HG02623 (cell line): ENCODE measurements around the gene RPH3AL.
"Not testable (repeated sequence)": the region's sequence is repeated elsewhere in the genome, so short reads cannot be mapped to it uniquely, and the experiment has no call there.

Experiments
- ATAC-seq: cut with Tn5 transposase; IDR thresholded peaks from one replicate; pipeline ENCODE4 v1.9.1; 2021; ENCODE audit warnings: moderate library complexity; ENCODE audit not compliant: unreplicated experiment

RPH3AL gene

GRCh38 chr17:206484-206883 is 146.1 kb downstream of the RPH3AL start:
- ATAC-seq: not testable (repeated sequence)

GRCh38 chr17:205817-206216 is 146.8 kb downstream of the RPH3AL start:
- ATAC-seq: no peak

GRCh38 chr17:205148-205669 is 147.4 kb downstream of the RPH3AL start:
- no peak for ATAC-seq

- ATAC-seq: no peak
Observed at GRCh38 chr17:204427-205147, 148.0 kb downstream of the RPH3AL start.

- ATAC-seq: no peak
Observed at GRCh38 chr17:202501-202951, 150.1 kb downstream of the RPH3AL start.

GRCh38 chr17:201736-202135 is 150.9 kb downstream of the RPH3AL start:
- not testable (repeated sequence) for ATAC-seq

- not testable (repeated sequence) for ATAC-seq
Observed at GRCh38 chr17:201257-201656, 151.3 kb downstream of the RPH3AL start.

GRCh38 chr17:200586-200985 is 152.0 kb downstream of the RPH3AL start:
- ATAC-seq: no peak

GRCh38 chr17:199806-200545 is 152.6 kb downstream of the RPH3AL start:
- ATAC-seq: no peak

- no peak for ATAC-seq
Observed at GRCh38 chr17:199191-199604, 153.4 kb downstream of the RPH3AL start.

GRCh38 chr17:198225-198624 is 154.4 kb downstream of the RPH3AL start:
- ATAC-seq: not testable (repeated sequence)

GRCh38 chr17:197352-197751 is 155.3 kb downstream of the RPH3AL start:
- no peak for ATAC-seq

GRCh38 chr17:194828-195602 is 157.6 kb downstream of the RPH3AL start:
- no peak for ATAC-seq

GRCh38 chr17:193841-194806 is 158.5 kb downstream of the RPH3AL start:
- no peak for ATAC-seq

- ATAC-seq: no peak
Observed at GRCh38 chr17:193426-193810, 159.2 kb downstream of the RPH3AL start.

GRCh38 chr17:192666-193425 is 159.8 kb downstream of the RPH3AL start:
- no peak for ATAC-seq

GRCh38 chr17:189444-189843 is 163.2 kb downstream of the RPH3AL start:
- no peak for ATAC-seq

- ATAC-seq: no peak
Observed at GRCh38 chr17:187130-187529, 165.5 kb downstream of the RPH3AL start.

GRCh38 chr17:185445-186138 is 167.0 kb downstream of the RPH3AL start:
- ATAC-seq: no peak
